Neural cell (in vitro differentiated cells): ENCODE results near the gene ACSL5. TPM values are rescaled to one million over a fixed set of nuclear protein-coding genes. Genes with fewer than 3 reads are reported as not detected.

Experiments used
- H2AFZ ChIP-seq: fragments of 200-600, 300-800 bp; sonication (generic), shearing (Covaris generic); 2 replicates; pipeline ENCODE4 v1.6.0; 2014; ENCODE audit warnings: low read depth, mild to moderate bottlenecking, antibody characterized with exemption, low read length, moderate library complexity
- H3F3A ChIP-seq: fragments of 200-600 bp; shearing (Covaris generic); 2 replicates; pipeline ENCODE4 v1.6.1; 2016; ENCODE audit warnings: mild to moderate bottlenecking, moderate library complexity, mixed read lengths, antibody characterized with exemption, low read length; ENCODE audit not compliant: insufficient read depth, poor library complexity, severe bottlenecking
- H3K27ac ChIP-seq: fragments of 200-600, 300-800 bp; sonication (generic), shearing (Covaris generic); 2 replicates; pipeline ENCODE4 v1.5.1; 2014; ENCODE audit warnings: mild to moderate bottlenecking, low read length, moderate library complexity
- H3K27me3 ChIP-seq: fragments of 300-800, 200-600 bp; sonication (generic), shearing (Covaris generic); 2 replicates; pipeline ENCODE4 v1.6.0; 2014; ENCODE audit warnings: mild to moderate bottlenecking, low read depth, low read length, moderate library complexity; ENCODE audit not compliant: insufficient read depth
- H3K36me3 ChIP-seq: fragments of 300-800, 200-600 bp; sonication (generic), shearing (Covaris generic); 2 replicates; pipeline ENCODE4 v1.5.1; 2014; ENCODE audit warnings: mild to moderate bottlenecking, antibody characterized with exemption, low read length, moderate library complexity; ENCODE audit not compliant: insufficient read depth
- H3K4me2 ChIP-seq: fragments of 300-800, 200-600 bp; sonication (generic), shearing (Covaris generic); 2 replicates; pipeline ENCODE4 v1.6.0; 2014; ENCODE audit warnings: mild to moderate bottlenecking, low read length
- H3K4me3 ChIP-seq: fragments of 300-800, 200-600 bp; sonication (generic), shearing (Covaris generic); 2 replicates; pipeline ENCODE4 v1.5.1; 2014; ENCODE audit warnings: mild to moderate bottlenecking, low read length, moderate library complexity
- H3K79me2 ChIP-seq: fragments of 200-600 bp; shearing (Covaris generic); replicated peaks from 2 replicates; pipeline ENCODE4 v1.6.0; 2014; ENCODE audit warnings: mild to moderate bottlenecking, low read length, moderate library complexity; ENCODE audit not compliant: insufficient read depth
- H3K9ac ChIP-seq: fragments of 300-800, 200-600 bp; sonication (generic), shearing (Covaris generic); 2 replicates; pipeline ENCODE4 v1.6.1; 2016; ENCODE audit warnings: mild to moderate bottlenecking, low read length, mixed read lengths
- H3K9me2 ChIP-seq: fragments of 200-600 bp; shearing (Covaris generic); 2 replicates; pipeline ENCODE4 v1.6.1; 2016; ENCODE audit warnings: mild to moderate bottlenecking, low read length, mixed read lengths; ENCODE audit not compliant: insufficient read depth
- H3K9me3 ChIP-seq: fragments of 200-600, 300-800 bp; sonication (generic), shearing (Covaris generic); 2 replicates; pipeline ENCODE4 v1.6.1; 2016; ENCODE audit warnings: mild to moderate bottlenecking, mixed run types, low read length, moderate library complexity, mixed read lengths
- H4K20me1 ChIP-seq: fragments of 200-600 bp; shearing (Covaris generic); 2 replicates; pipeline ENCODE4 v1.6.1; 2016; ENCODE audit warnings: mild to moderate bottlenecking, mixed run types; ENCODE audit not compliant: insufficient read depth
- CTCF ChIP-seq: fragments of 450-650 bp; IDR thresholded peaks from 2 replicates; pipeline ENCODE4 v1.5.1; 2014; ENCODE audit warnings: antibody characterized with exemption, mild to moderate bottlenecking, moderate library complexity; ENCODE audit not compliant: poor library complexity, severe bottlenecking
- EP300 ChIP-seq: fragments of 450-650 bp; conservative IDR thresholded peaks from 2 replicates; pipeline ENCODE4 v1.6.1; 2014; ENCODE audit warnings: antibody characterized with exemption, mild to moderate bottlenecking, moderate library complexity; ENCODE audit not compliant: poor library complexity, severe bottlenecking
- EZH2 ChIP-seq: fragments of 200-600, 300-800 bp; shearing (Covaris generic), sonication (generic); IDR thresholded peaks from 2 replicates; pipeline ENCODE4 v1.6.1; 2014; ENCODE audit warnings: antibody characterized with exemption, low read length, borderline replicate concordance, mild to moderate bottlenecking; ENCODE audit not compliant: insufficient read depth, poor library complexity, severe bottlenecking
- RAD21 ChIP-seq: fragments of 450-650 bp; conservative IDR thresholded peaks from 2 replicates; pipeline ENCODE4 v1.6.1; 2014; ENCODE audit warnings: antibody characterized with exemption, mild to moderate bottlenecking, moderate library complexity
- REST ChIP-seq: IDR thresholded peaks from 2 replicates; pipeline ENCODE4 v1.6.1; 2012; ENCODE audit warnings: borderline replicate concordance
- TAF1 ChIP-seq: IDR thresholded peaks from 2 replicates; pipeline ENCODE4 v1.6.1; 2012; ENCODE audit warnings: low read depth
- polyA plus RNA-seq: library from polyadenylated mRNA; depleted of rRNA; stranded (reverse); fragments of >200 nt; gene quantifications from 2 replicates; pipeline ENCODE4 v1.2.3, GENCODE V29; 2014

Gene ACSL5
- polyA plus RNA-seq, 1 donor from 2014 or later, result not detected

- H3K36me3 ChIP-seq, result no peaks in the 10 kb centered on the region
- no peaks in the 10 kb centered on the region for H3K79me2 ChIP-seq
- H3K27me3 ChIP-seq, result no peaks in the 10 kb centered on the region
- H3K9me3 ChIP-seq, result no peaks in the 10 kb centered on the region
- TF ChIP-seq TAF1 (no peak), REST (no peak), CTCF (no peak), EP300 (no peak), RAD21 (no peak)
- H2AFZ ChIP-seq, result no peak overlapping the region
- H3K9me2 ChIP-seq, result no peaks in the 10 kb centered on the region
- no peak overlapping the region for H3K4me3 ChIP-seq
- H4K20me1 ChIP-seq, result no peaks in the 10 kb centered on the region
- no peak overlapping the region for H3K4me2 ChIP-seq
- no peaks in the 10 kb centered on the region for H3F3A ChIP-seq
- H3K9ac ChIP-seq, result no peak overlapping the region
- H3K27ac ChIP-seq, result no peak overlapping the region
These were observed 23.7 kb downstream of the ACSL5 start for GRCh38 chr10:112397592-112397991.

- Histone ChIP-seq H3K27me3 (no peaks in the 10 kb centered on the region), H3K79me2 (no peaks in the 10 kb centered on the region)
- TF ChIP-seq RAD21 (no peak), CTCF (no peak), EZH2 (no peak), TAF1 (no peak)
These were observed 29.0 kb downstream of the ACSL5 start for GRCh38 chr10:112402917-112403316.

More at GRCh38 chr10:112402917-112403316, 29.0 kb downstream of the ACSL5 start:
- Histone ChIP-seq H3K27ac (no peak overlapping the region), H3K9me3 (no peaks in the 10 kb centered on the region), H3K9me2 (no peaks in the 10 kb centered on the region), H3K9ac (no peak overlapping the region), H4K20me1 (no peaks in the 10 kb centered on the region), H3K36me3 (no peaks in the 10 kb centered on the region), H3F3A (no peaks in the 10 kb centered on the region), H3K4me3 (no peak overlapping the region), H2AFZ (no peak overlapping the region), H3K4me2 (no peak overlapping the region)
